Psoas muscle (tissue), 8 donors: ENCODE results near the gene RHBDD1. TPM values are rescaled to one million over a fixed set of nuclear protein-coding genes. Genes with fewer than 3 reads are reported as not detected.

Experiments
- ATAC-seq, 4 donors: fragments of 200-7000 bp; cut with Tn5 transposase; one replicate each; pipeline ENCODE4 v1.9.1; 2020; ENCODE audit warnings: moderate library complexity in 3 of 4, mild to moderate bottlenecking in 2 of 4
- DNase-seq, 2 donors: peaks; one replicate each; pipeline ENCODE4 v3.0.0-alpha.2; 2020
- H3K27ac ChIP-seq: fragments of 200-600 bp; one replicate; pipeline ENCODE4 v1.8.0; 2022
- H3K27me3 ChIP-seq, 3 donors: fragments of 200-600 bp in 1 of 3; one replicate each; pipeline versions ENCODE4 v1.6.1 to v1.8.0; 2013 to 2022; ENCODE audit warnings: low read length in 2 of 3, mild to moderate bottlenecking in 2 of 3, moderate library complexity in 1 of 3; ENCODE audit not compliant: insufficient read depth in 3 of 3
- H3K36me3 ChIP-seq, 2 donors: fragments of 200-600 bp in 1 of 2; one replicate each; pipeline versions ENCODE4 v1.6.1 to v1.8.0; 2013 to 2022; ENCODE audit warnings: low read depth in 1 of 2, mild to moderate bottlenecking in 1 of 2, moderate library complexity in 1 of 2; ENCODE audit not compliant: insufficient read depth in 1 of 2
- H3K4me1 ChIP-seq: fragments of 200-600 bp; one replicate; pipeline ENCODE4 v1.8.0; 2022
- H3K4me3 ChIP-seq: fragments of 200-600 bp; one replicate; pipeline ENCODE4 v1.8.0; 2022; ENCODE audit warnings: mild to moderate bottlenecking
- H3K9me3 ChIP-seq: fragments of 200-600 bp; one replicate; pipeline ENCODE4 v1.8.0; 2022
- CTCF ChIP-seq: fragments of 200-600 bp; IDR thresholded peaks from one replicate; pipeline ENCODE4 v1.8.0; 2022; ENCODE audit warnings: antibody characterized with exemption
- WGBS, 3 donors: extraction: QIAGEN DNeasy Blood & Tissue Kit; methylation state at CpG; one replicate each; pipeline versions ENCODE4 v1.1.6 to v1.1.7; 2013; 5-methylcytosine and 5-hydroxymethylcytosine counted together
- intact Hi-C, 2 donors: fragments of 100-400 bp; cut with DNase I; formaldehyde crosslinking; loops; one replicate each; pipeline versions ENCODE4 v1.11.0 to v1.14.2; 2022
- polyA plus RNA-seq, 3 donors: library from polyadenylated mRNA; stranded (reverse); fragments of 200-250 nt; gene quantifications; one replicate each; pipeline ENCODE4 v1.2.3, GENCODE V29; 2013
- total RNA-seq, 4 donors: library from RNA; stranded (reverse); fragmentation: NEBNext Ultra II Directional in 2 of 4; extraction: Animal tissue kit (Norgen Biotek cat#: 25700) in 2 of 4; gene quantifications; one replicate each; pipeline versions ENCODE4 v1.2.1 to v1.2.4, GENCODE V29; 2021 to 2023
- donor health status: healthy with polysubstance abuse.
- donor health status: DM: no; HTN: no; CAD: no; lungs with moderate emphysema.
- donor health status: Bipolar disorder and iron deficiency.
- donor health status: healthy.
- donor health status: DM: yes; HTN: yes; CAD: no.
- donor health status: DM: no; HTN: no; CAD: no.
- donor health status: DM: no; HTN: no; CAD: no.
- donor health status: DM: yes; HTN: yes; CAD: no.

Gene RHBDD1
- total and polyA plus RNA-seq, 7 donors, result 6.7 to 26.1 (median 17.9) TPM

- H3K36me3 ChIP-seq, result no peaks in the 10 kb centered on the region
- peak; percentile 40 to 76 for DNase-seq
- peak; percentile 34 for TF ChIP-seq CTCF
- 27 to 42% (median 31%) methylated on average over 25 to 26 of the region's 26 CpGs for WGBS, 3 donors
- peak overlapping the region; percentile 99 for H3K27ac ChIP-seq
- H3K27me3 ChIP-seq, result no peaks in the 10 kb centered on the region
- peak; percentile 11 to 38 (median 14) for ATAC-seq
- intact Hi-C loops, result loop anchor here (2.0 to 10.0 kb wide), 9 partner anchors 53 to 641 kb away; no protein-coding TSS in a partner anchor
- no peaks in the 10 kb centered on the region for H3K9me3 ChIP-seq
- H3K4me3 ChIP-seq, result peak overlapping the region; percentile 89
- peaks cover 58% of the 10 kb centered on the region for H3K4me1 ChIP-seq
These were observed 40.4 kb upstream of the RHBDD1 start for GRCh38 chr2:226795281-226796011.

GRCh38 chr2:226796012-226796839, 39.6 kb upstream of the RHBDD1 start:
- ATAC-seq, result no peak
- WGBS, 3 donors, result 42 to 74% (median 49%) methylated on average over 24 to 25 of the region's 25 CpGs
- H3K4me1 ChIP-seq, result peaks cover 53% of the 10 kb centered on the region
- no peaks in the 10 kb centered on the region for H3K36me3 ChIP-seq
- intact Hi-C loops, result loop anchor here (2.0 to 10.0 kb wide), 9 partner anchors 54 to 641 kb away; no protein-coding TSS in a partner anchor
- no peak for TF ChIP-seq CTCF
- H3K27ac ChIP-seq, result peak overlapping the region; percentile 99
- H3K9me3 ChIP-seq, result no peaks in the 10 kb centered on the region
- DNase-seq, result peak; percentile 17 to 57
- H3K27me3 ChIP-seq, result no peaks in the 10 kb centered on the region
- H3K4me3 ChIP-seq, result peak overlapping the region; percentile 89

DNA sequence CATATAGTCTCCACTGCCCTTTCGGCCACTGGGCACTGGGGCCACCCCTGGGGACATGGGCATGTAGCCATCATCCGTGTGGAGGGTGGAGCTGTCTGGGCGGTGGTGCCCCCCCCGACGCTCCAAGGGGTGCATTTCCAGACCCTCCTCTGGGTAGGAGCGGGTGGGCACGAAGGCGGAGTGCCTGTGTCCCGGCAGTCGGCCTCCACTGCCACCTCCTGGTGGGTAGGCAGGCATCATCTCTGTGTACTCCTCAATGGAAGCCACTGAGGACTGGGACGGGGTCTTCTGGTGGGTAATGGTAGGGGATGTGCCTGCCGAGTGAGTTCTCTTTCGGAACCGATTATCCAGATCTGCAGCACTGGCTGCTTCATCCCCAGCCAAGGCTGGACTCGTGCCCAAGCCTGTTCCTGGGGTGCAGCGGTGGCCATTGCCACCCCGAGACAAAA, 39.0 kb upstream of the RHBDD1 start:
- no peaks in the 10 kb centered on the region for H3K9me3 ChIP-seq
- H3K4me1 ChIP-seq, result peaks cover 59% of the 10 kb centered on the region
- H3K4me3 ChIP-seq, result peak overlapping the region; percentile 89
- no peaks in the 10 kb centered on the region for H3K36me3 ChIP-seq
- H3K27me3 ChIP-seq, result no peaks in the 10 kb centered on the region
- WGBS, 3 donors, result 36 to 64% (median 36%) methylated on average over 16 to 17 of the region's 17 CpGs
- H3K27ac ChIP-seq, result peak overlapping the region; percentile 99
- intact Hi-C loops, result loop anchor here (2.0 to 10.0 kb wide), 9 partner anchors 55 to 642 kb away; no protein-coding TSS in a partner anchor
- TF ChIP-seq CTCF, result peak; percentile 78
- peak; percentile 57 to 69 (median 61) for ATAC-seq
- peak; percentile 60 to 83 for DNase-seq

- no peaks in the 10 kb centered on the region for H3K27me3 ChIP-seq
- H3K4me1 ChIP-seq, result peaks cover 59% of the 10 kb centered on the region
- ATAC-seq, result peak in 2 of 4 donors; percentile 2 to 4
- 56 to 85% (median 59%) methylated on average over 45 to 50 of the region's 50 CpGs for WGBS, 3 donors
- DNase-seq, result peak; percentile 53 to 73
- H3K4me3 ChIP-seq, result peak overlapping the region; percentile 89
- H3K9me3 ChIP-seq, result no peaks in the 10 kb centered on the region
- H3K36me3 ChIP-seq, result no peaks in the 10 kb centered on the region
- no peak for TF ChIP-seq CTCF
- intact Hi-C loops, result loop anchor here (2.0 to 10.0 kb wide), 9 partner anchors 55 to 643 kb away; no protein-coding TSS in a partner anchor
- H3K27ac ChIP-seq, result peak overlapping the region; percentile 99
These were observed 38.4 kb upstream of the RHBDD1 start for GRCh38 chr2:226797289-226797988.
